ENCODE measurements around the gene FRMD3. TPM values are rescaled to one million over a fixed set of nuclear protein-coding genes. Genes with fewer than 3 reads are reported as not detected.
"Not testable (repeated sequence)": the region's sequence is repeated elsewhere in the genome, so short reads cannot be mapped to it uniquely, and the experiment has no call there.

Gene FRMD3
- total RNA-seq, 3 donors from 2014 or later: 0.40 to 0.68 (median 0.43) TPM

DNA sequence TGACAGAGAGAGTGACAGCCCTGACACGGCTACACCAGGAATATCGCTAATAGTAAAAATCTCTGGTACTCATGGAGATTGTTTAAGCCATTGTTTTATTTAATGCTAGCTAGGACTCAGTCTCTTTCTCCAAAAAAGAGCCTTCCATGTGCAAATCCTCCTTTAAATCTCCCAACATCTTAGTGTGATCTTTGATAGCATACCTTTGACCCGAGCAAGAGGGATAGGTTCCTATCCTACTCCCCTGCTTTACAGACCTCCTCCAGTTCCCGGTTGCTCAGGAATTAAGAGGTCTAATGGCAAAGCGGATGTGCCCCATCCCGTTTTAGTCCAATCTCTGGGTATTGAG is 663 bp upstream of the FRMD3 start:
- Mint-ChIP-seq H3K27me3 (ENCODE audit: low read depth) (peaks cover 27% of the 10 kb centered on the region), H3K4me3 (peak overlapping the region; percentile 13), H3K36me3 (ENCODE audit: insufficient read depth) (peaks cover 4% of the 10 kb centered on the region), H3K4me1 (ENCODE audit: low read depth) (peaks cover 7% of the 10 kb centered on the region), H3K9me3 (no peaks in the 10 kb centered on the region)
- DNase-seq: no peak
- no peak for ATAC-seq

DNA sequence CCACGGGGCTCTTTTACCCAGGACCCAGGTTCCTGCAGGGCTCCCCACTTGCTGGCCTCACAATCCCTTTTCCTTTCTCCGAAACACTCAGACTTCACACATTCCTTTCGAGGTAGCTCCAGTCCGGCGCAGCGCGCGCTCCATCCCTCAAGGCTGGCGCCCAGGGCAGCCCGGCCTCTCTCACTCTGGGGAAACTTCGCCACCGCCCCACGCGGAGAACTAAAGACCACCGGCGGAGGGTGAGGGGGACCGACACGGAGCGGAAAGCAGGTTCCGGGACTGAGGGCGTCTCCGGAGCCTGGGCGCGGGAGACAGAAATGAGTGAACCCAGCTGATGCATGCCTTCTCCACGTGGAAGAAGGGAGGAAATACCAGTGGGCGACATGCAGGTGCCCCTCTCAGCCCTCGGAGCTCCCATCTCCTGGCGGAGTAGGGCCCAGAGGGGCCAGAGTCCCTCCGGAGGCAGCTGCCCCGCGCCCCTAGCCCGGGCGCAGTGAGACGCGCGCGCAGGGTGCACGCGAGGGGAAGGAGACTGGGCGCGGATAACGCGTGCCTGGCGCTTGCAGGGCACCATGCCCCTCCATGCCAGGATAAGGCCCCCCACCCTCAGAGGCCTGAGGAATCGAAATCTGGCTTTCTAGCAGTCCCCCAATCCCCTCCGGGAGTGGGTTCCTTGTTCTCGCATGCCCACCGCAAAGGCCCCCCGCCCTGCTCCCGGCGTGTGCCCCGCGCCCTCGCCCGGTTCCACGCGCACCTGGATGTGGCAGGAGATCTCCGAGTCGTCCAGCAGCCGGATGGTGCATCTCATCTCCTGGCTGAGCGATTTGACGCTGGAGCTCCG is 650 bp downstream of the FRMD3 start:
- DNase-seq: no peak
- Mint-ChIP-seq H3K9me3 (no peaks in the 10 kb centered on the region), H3K4me3 (no peak overlapping the region), H3K4me1 (ENCODE audit: low read depth) (peaks cover 7% of the 10 kb centered on the region), H3K27me3 (ENCODE audit: low read depth) (peaks cover 27% of the 10 kb centered on the region), H3K36me3 (ENCODE audit: insufficient read depth) (peaks cover 4% of the 10 kb centered on the region)
- no peak for ATAC-seq

DNA sequence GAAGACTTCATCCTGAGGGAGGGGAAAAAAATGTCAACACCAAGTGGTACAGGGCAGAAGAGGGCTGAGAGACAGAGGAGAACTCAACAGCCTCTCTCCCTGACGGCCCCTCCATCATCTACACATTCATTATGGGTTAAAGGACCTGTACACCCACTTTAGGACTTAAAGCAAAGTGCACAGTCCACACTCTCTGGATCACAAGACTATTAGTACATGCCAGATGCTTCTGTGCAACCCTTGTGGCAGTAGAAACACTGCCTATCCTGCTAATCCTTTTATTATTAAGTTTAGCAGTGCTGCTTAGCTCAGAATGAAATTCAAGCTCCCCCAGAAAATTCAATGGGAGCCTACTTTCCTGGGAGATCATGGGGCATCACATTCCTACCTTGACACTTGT is 1.9 kb downstream of the FRMD3 start:
- H3K27me3 Mint-ChIP-seq (ENCODE audit: low read depth): peaks cover 27% of the 10 kb centered on the region
- no peak for ATAC-seq
- H3K4me3 Mint-ChIP-seq: no peak overlapping the region
- no peaks in the 10 kb centered on the region for H3K9me3 Mint-ChIP-seq
- no peak for DNase-seq
- H3K4me1 Mint-ChIP-seq (ENCODE audit: low read depth): peaks cover 7% of the 10 kb centered on the region
- H3K36me3 Mint-ChIP-seq (ENCODE audit: insufficient read depth): peaks cover 4% of the 10 kb centered on the region

DNA sequence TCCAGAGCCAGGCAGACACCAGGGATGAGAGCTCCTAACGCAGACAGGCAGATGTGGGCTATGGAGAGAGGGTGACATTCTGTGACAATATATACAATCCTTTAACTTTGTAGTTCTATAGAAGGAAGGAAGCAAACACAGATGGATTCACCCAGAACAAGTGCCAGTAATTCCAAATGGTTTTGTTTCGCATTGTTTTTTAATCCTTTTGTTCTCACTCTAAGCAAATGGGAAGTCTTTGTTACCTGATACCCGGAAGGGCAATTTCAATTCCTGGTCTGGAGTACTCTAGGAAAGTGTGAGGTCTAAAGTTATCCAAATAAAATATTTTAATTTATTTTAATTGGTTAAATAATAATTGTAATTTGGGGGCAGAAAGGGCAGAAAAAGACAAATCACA is 2.5 kb downstream of the FRMD3 start:
- Mint-ChIP-seq H3K4me1 (ENCODE audit: low read depth) (peaks cover 7% of the 10 kb centered on the region), H3K4me3 (no peak overlapping the region), H3K9me3 (no peaks in the 10 kb centered on the region), H3K27me3 (ENCODE audit: low read depth) (peaks cover 25% of the 10 kb centered on the region), H3K36me3 (ENCODE audit: insufficient read depth) (peaks cover 4% of the 10 kb centered on the region)
- ATAC-seq: no peak
- DNase-seq: no peak

DNA sequence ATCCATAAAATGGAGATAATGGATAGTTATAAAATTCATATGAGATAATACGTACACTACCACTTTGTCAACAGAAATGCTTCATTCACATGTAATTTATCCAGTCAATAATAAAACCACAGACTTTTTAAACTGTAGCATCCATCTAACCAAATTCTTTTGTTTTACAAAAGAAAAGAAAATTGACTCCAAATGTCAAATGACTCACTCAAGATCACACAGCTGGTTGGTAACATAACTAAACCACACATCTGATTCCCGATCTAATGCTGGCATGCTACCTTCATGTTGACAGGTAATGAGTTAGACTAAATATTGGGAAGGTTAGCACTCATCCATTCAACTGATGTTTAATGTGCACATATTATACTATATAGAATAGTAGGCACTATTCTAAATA is 4.9 kb downstream of the FRMD3 start:
- Mint-ChIP-seq H3K27me3 (ENCODE audit: low read depth) (peaks cover 13% of the 10 kb centered on the region), H3K9me3 (peaks cover 3% of the 10 kb centered on the region), H3K4me1 (ENCODE audit: low read depth) (no peaks in the 10 kb centered on the region), H3K36me3 (ENCODE audit: insufficient read depth) (peaks cover 4% of the 10 kb centered on the region), H3K4me3 (no peak overlapping the region)
- ATAC-seq: no peak
- DNase-seq: no peak

DNA sequence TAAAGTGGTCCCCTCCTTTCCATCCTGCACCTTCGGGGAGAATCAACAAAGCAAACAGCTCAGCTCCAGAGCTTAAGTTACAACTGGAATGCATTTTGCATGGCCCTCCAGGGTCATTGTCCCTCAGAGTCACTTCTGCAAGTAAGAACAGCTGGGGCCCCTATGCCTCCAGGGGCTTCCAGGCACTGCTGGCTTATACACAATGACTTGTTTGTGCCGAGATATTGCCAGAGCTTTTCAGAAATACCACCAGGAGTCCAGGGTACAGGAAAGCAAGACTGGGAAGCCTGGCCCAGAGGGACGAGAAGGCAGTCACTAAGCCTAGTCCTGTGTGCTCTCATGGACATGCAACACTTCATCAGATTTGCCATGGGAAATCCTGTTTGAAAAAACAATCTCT is 11.3 kb downstream of the FRMD3 start:
- Mint-ChIP-seq H3K4me3 (no peak overlapping the region), H3K36me3 (ENCODE audit: insufficient read depth) (no peaks in the 10 kb centered on the region), H3K9me3 (peaks cover 3% of the 10 kb centered on the region), H3K4me1 (ENCODE audit: low read depth) (no peaks in the 10 kb centered on the region), H3K27me3 (ENCODE audit: low read depth) (no peaks in the 10 kb centered on the region)
- DNase-seq (no peak), ATAC-seq (no peak)

DNA sequence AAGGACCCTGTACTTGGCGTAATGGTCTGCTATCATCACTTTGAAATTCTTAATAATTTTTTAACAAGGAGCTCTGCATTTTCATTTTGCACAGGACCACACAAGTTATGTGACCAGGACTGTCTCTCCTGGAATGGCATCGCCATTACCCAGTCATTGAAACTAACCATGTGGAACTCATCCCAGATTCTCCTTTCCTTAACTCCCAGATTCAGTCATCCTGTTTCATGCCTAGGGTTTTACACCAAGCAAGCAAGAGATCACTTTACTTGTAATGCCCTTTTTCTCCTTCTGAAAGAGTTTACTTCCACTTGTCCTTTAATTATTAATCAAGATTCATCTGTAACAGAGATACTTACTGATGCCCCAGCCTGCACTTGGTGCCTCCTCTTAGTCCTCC is 12.0 kb downstream of the FRMD3 start:
- no peak for DNase-seq

DNA sequence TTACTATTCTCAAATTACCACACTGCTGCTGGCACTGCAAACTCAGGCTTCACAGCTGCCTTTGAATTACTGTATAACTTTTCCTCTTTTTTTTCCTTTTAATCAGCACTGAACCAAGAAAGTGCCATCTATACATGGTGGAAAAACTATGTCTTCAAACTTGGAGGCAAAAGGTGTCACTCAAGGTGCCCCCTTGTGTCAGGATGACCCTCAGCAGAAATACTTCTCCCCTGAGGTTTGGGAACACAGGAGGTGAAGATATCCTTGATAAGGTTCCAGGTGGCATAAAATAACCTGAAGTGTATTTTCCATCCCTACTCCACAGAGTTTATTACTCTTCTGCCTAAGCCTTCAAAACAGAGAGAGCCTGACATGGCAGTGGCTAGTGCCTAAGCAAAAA is 14.5 kb downstream of the FRMD3 start:
- Mint-ChIP-seq H3K9me3 (peaks cover 3% of the 10 kb centered on the region), H3K4me3 (no peak overlapping the region), H3K4me1 (ENCODE audit: low read depth) (no peaks in the 10 kb centered on the region), H3K27me3 (ENCODE audit: low read depth) (no peaks in the 10 kb centered on the region), H3K36me3 (ENCODE audit: insufficient read depth) (no peaks in the 10 kb centered on the region)
- DNase-seq (no peak), ATAC-seq (no peak)

More for the DNA sequence above, 12.0 kb downstream of the FRMD3 start:
- no peaks in the 10 kb centered on the region for H3K4me1 Mint-ChIP-seq (ENCODE audit: low read depth)
- ATAC-seq: no peak
- peaks cover 3% of the 10 kb centered on the region for H3K9me3 Mint-ChIP-seq
- no peak overlapping the region for H3K4me3 Mint-ChIP-seq
- no peaks in the 10 kb centered on the region for H3K36me3 Mint-ChIP-seq (ENCODE audit: insufficient read depth)
- no peaks in the 10 kb centered on the region for H3K27me3 Mint-ChIP-seq (ENCODE audit: low read depth)

DNA sequence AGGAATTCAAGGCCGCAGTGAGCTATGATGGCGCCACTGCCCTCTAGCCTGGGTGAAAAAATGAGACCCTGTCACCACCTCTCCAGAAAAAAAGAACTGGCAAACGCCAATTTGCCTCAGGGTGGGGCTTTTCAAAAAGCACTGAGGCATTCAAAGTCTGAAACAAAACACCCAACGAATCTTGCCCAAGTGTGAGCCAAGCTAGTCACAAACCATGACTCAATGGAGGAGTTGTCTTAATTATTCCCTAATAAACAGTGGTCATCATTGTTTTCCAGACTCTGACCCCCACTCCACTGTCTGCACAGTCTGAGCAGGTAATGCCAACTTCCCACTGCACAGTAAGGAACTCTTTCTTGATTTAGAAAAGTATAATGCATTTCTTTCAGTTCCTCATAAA is 16.8 kb downstream of the FRMD3 start:
- H3K27me3 Mint-ChIP-seq (ENCODE audit: low read depth): no peaks in the 10 kb centered on the region
- DNase-seq: no peak
- H3K4me3 Mint-ChIP-seq: no peak overlapping the region
- peaks cover 3% of the 10 kb centered on the region for H3K9me3 Mint-ChIP-seq
- no peaks in the 10 kb centered on the region for H3K36me3 Mint-ChIP-seq (ENCODE audit: insufficient read depth)
- H3K4me1 Mint-ChIP-seq (ENCODE audit: low read depth): no peaks in the 10 kb centered on the region
- no peak for ATAC-seq

DNA sequence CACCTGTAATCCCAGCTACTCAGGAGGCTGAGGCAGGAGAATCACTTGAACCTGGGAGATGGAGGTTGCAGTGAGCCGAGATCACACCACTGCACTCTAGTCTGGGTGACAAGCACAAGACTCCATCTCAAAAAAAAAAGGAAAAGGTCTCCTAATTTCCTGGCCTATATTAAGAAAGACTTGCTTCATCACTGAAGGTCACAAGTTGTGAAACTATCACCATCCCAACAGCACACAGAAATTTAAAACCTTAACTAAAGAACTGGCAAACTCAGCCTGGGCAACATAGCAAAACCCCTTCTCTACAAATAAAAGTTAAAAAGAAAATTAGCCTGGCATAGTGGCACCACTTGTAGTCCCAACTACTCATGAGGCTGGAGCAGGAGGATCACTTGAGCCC is 17.2 kb downstream of the FRMD3 start:
- Mint-ChIP-seq H3K36me3 (ENCODE audit: insufficient read depth) (no peaks in the 10 kb centered on the region), H3K4me1 (ENCODE audit: low read depth) (no peaks in the 10 kb centered on the region), H3K9me3 (peaks cover 3% of the 10 kb centered on the region), H3K4me3 (no peak overlapping the region), H3K27me3 (ENCODE audit: low read depth) (no peaks in the 10 kb centered on the region)
- no peak for ATAC-seq
- no peak for DNase-seq

DNA sequence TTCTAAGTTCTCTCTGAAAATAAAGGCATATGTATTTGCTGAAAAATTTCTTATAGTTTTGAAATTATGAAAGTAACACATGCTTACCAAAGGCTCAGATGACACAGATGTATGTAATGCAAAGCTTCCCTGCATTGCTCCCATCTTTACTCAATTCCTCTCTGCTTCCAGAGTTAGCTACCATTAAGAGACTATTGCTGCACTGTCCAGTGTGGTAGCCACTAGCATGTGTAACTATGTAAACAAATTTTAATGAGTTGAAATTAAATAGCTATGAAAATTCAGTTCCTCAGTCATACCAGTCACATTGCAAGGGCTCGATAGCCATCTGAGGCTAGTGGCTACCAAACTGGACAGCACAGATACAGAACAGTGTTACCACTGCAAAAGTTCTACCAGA is 17.9 kb downstream of the FRMD3 start:
- Mint-ChIP-seq H3K36me3 (ENCODE audit: insufficient read depth) (no peaks in the 10 kb centered on the region), H3K4me3 (no peak overlapping the region), H3K4me1 (ENCODE audit: low read depth) (no peaks in the 10 kb centered on the region), H3K27me3 (ENCODE audit: low read depth) (no peaks in the 10 kb centered on the region), H3K9me3 (peaks cover 3% of the 10 kb centered on the region)
- ATAC-seq (no peak), DNase-seq (no peak)

DNA sequence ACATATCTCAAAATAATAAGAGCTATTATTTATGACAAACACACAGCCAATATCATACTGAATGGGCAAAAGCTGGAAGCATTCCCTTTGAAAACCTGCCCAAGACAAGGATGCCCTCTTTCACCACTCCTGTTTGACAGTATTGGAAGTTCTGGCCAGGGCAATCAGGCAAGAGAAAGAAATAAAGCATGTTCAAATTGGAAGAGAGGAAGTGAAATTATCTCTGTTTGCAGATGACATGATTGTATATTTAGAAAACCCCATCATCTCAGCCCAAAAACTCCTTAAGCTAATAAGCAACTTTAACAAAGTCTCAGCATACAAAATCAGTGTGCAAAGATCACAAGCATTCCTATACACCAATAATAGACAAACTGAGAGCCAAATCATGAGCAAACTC is 20.2 kb downstream of the FRMD3 start:
- H3K4me3 Mint-ChIP-seq; H3K27me3 Mint-ChIP-seq (ENCODE audit: low read depth); DNase-seq; H3K9me3 Mint-ChIP-seq; H3K36me3 Mint-ChIP-seq (ENCODE audit: insufficient read depth); H3K4me1 Mint-ChIP-seq (ENCODE audit: low read depth); ATAC-seq: not testable (repeated sequence)

DNA sequence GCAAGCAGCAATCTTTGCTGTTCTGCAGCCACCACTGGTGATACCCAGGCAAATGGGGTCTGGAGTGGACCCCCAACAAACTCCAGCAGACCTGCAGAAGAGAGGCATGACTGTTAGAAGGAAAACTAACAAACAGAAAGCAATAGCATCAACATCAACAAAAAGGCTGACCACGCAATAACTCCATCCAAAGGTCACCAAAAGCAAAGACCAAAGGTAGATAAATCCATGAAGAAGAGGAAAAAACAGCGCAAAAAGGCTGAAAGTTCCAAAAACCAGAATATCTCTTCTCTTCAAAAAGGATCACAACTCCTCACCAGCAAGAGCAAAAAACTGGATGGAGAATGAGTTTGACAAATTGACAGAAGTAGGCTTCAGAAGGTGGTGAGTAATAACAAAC is 23.4 kb downstream of the FRMD3 start:
- no peaks in the 10 kb centered on the region for H3K4me1 Mint-ChIP-seq (ENCODE audit: low read depth)
- ATAC-seq (no peak), DNase-seq (no peak)
- no peaks in the 10 kb centered on the region for H3K27me3 Mint-ChIP-seq (ENCODE audit: low read depth)
- no peak overlapping the region for H3K4me3 Mint-ChIP-seq
- no peaks in the 10 kb centered on the region for H3K36me3 Mint-ChIP-seq (ENCODE audit: insufficient read depth)
- H3K9me3 Mint-ChIP-seq: peaks cover 3% of the 10 kb centered on the region

DNA sequence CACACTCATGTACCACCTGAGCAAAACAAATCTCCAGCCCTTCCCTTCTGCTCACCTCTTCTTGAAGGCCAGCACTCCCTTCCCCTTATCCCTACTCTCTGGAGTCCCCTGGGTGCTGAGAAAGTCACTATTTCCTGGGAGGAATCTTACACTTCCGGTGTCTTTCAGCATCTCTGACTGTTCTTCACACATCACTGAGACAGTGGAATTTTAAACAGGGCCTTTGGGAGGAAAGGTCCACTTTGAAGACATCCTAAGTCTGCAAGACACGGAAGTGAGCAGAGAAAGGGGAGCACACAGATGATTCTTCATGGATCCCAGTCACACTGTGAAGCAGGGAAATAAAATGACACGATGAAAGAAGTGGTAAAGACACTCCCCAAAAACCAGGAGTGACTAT is 25.6 kb downstream of the FRMD3 start:
- Mint-ChIP-seq H3K27me3 (ENCODE audit: low read depth) (no peaks in the 10 kb centered on the region), H3K4me3 (no peak overlapping the region), H3K36me3 (ENCODE audit: insufficient read depth) (no peaks in the 10 kb centered on the region), H3K9me3 (no peaks in the 10 kb centered on the region), H3K4me1 (ENCODE audit: low read depth) (peaks cover 7% of the 10 kb centered on the region)
- no peak for DNase-seq
- ATAC-seq: no peak

DNA sequence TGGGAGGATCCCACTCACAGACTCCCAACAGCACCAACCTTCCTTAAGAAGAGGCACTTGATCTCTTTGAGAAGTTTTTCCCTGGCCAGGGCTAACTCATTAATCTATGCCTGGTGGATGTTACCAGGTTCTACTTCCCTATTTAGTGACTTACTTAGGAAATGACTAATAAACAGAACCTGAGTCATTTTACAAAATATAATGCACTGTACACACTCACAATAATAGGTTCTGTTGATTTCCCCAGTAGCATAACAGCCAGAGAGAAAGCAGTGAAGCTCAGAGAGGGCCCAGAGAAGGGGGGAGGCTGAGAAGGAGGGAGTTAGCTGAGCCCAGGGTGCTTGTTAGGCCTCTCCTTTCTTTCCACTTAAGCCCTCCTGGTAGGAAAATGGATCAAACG is 27.1 kb downstream of the FRMD3 start:
- DNase-seq (no peak), ATAC-seq (peak in 1 of 2 donors; percentile 28)
- H3K4me1 Mint-ChIP-seq (ENCODE audit: low read depth): peaks cover 7% of the 10 kb centered on the region
- no peaks in the 10 kb centered on the region for H3K36me3 Mint-ChIP-seq (ENCODE audit: insufficient read depth)
- H3K27me3 Mint-ChIP-seq (ENCODE audit: low read depth): no peaks in the 10 kb centered on the region
- H3K4me3 Mint-ChIP-seq: no peak overlapping the region
- no peaks in the 10 kb centered on the region for H3K9me3 Mint-ChIP-seq
